ENCODE data around the gene UPK1B.

UPK1B gene

DNA sequence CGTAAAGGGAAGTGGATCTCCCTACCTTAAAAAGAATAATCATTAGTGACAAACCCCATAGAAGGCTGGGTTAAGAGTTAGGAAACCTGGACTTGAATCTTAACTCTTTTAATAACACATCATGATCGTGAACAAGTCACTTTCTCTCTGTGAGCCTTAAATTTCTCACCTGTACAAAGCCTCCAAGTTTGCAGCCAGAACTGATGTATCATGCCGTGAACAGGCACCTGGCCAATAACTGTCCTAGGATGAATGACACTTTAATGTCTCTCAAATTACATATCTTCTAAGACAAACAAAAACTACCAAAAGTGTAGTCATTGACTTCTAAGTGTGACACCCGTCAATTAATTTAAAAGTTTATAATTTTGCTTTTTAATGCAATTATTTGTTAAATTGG, 3.9 kb downstream of the UPK1B start:
- no peak for DNase-seq

DNA sequence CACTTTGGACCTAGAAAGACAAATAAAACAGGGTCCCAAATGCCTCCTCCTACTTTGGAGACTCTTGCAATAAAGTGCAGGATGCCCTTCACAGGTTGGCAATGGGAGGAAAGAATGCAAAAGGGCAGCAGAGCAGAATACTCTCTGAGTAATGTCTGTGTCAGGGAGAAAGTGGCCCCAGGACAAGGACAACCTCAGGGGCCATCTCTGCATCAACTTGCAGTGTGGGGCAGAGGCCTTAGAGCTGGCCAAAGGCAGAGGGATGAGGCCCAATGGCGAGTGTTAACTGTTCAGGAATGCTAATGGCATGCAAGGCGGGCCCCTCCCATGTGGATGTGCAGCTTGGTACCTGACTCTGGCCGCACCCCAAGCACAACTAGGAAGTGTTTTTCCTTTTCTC, 8.4 kb downstream of the UPK1B start:
- DNase-seq: no peak

DNA sequence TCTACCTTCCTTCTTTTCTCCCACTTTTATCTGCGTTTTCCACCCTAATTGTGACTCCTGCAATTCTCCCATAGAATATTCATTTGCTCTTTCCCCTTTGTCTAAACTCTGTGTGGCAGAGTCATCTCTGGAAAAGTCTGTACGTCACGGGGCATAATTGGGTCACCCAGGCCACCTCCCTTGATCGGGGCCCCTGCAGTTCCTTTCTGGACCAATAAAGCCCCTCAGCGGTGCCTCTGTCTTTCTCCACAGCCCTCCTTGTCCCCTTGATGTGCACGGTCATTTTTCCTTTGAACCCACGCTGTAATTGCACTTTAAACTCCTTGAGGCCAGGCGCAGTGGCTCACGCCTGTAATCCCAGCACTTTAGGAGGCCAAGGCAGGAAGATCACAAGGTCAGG, 10.7 kb downstream of the UPK1B start:
- DNase-seq: no peak

DNA sequence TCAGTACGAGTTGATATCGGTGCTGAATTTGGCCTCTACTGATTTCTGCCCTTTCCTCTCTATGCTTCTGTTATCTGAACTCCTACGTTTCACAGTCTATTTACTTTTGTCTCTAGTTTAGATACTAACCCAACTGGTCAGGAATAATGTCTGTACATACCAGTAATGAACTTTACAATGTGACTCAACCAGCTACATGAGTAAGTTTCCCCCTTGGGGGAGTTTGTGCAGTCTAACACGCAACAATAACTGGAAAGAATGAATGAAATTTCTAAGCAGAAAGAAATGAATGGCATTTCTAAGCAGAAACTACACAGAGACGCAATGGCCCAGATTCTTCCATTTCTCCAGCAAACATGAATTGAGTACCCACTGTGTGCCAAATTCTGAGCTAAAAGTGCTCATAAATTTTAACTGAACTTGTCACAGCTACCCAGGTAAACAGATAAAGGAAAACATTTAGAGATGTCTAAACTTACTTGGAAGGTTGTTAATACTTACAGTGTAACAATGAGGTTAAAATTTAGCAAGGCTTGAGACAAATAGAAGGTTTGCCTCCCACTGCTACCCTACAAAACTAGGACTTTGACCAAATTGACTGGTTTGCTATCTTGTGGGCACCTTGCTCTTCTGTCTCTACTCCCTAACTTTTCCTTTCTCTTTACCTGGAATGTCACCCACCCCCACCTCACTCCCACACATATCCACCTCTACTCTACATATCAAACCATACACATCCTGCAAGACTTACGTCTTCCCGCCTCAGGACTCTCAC, 11.6 kb downstream of the UPK1B start:
- no peak for DNase-seq

- no peak for DNase-seq
Measured at GRCh38 chr3:119187266-119187665, 13.9 kb downstream of the UPK1B start.

GRCh38 chr3:119191800-119192199, 18.4 kb downstream of the UPK1B start:
- DNase-seq: no peak

DNA sequence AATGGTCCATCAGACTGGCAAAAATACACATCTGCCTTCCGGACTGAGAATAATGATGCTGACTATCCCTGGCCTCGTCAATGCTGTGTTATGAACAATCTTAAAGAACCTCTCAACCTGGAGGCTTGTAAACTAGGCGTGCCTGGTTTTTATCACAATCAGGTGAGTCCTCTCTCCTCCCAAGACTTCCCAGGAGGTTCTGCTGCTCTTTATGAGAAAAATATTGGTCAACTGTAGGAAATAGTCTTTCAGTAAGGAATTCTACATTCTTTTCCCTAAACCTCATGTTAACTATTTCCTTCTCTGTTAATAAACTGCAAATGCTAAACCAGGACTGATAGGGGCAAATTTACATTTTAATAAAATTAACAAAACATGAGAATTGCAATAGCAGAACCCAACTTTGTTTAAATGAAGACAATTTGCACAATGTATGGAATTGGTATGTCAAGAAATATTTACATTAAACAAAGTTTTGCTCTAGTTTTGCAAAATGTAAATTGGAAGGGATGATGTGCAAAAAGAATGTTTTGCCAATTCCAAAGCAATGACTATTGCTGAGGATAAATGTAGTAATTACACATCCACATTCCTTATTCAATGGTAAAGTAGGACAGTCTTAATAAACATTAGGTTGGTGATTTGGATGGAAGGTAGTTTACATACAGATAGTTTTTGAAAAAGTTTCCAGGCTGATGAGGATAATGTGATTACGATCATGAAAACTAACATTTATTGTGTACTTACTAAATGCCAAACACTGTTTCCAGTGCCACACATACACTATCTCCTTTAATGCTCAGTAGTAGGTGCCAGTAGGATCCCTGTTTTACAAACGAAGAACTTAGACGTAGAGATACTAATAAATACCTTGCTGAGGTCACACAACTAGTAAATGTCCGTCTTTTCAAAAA, 21.1 kb downstream of the UPK1B start:
- DNase-seq: no peak

DNA sequence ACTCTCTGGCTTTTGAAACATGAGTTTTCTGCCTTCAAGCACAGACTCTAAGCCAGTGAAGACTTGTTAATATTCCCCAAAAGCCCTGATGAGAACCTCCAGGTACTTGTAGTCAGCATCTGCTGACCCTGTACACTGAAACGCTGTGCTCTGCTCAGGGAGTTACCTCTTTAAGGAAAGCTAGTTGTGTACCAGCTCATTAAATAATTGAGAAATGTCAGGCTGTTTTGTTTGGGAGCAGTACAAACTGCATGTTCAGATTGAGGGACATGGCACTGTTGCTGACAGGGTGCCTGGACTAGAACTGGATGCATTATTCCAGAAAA, 21.7 kb downstream of the UPK1B start:
- no peak for DNase-seq

DNA sequence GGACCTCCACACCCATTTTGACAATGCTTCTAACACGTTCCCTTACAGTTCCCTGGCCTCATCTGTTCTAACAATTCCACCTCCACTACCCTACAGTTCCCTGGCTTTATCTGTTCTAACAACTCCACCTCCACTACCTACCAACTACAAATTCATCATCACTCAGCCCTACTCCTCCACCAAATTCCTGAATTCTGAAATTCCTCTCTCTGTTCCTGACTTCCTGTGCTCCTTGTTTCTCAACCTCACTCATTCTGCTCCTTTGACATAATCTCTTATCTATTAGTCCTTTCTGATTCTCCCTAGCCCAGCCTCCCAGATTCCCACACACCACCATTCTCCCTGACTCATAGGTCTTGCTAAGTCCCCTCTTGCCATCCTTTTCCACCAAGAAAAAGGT, 22.5 kb downstream of the UPK1B start:
- DNase-seq: no peak

DNA sequence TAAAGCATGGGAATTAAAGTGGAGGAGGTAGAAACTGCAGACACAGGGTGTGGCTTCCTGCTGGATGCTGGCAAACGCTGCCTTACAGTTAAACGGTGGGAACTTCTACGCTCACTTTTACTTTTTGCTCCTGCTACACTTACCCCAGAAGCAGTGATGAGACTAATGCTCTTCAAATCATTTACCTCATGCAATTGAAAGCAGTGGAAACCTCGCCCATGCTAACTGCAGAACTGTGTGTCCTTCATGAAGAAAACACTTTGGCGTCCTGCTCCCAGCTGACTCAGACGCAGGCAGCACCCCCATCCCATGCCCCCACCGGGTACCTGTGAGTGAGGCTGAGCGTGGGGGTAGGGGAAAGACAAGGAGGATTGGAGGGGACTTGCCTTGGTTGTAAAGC, 31.8 kb downstream of the UPK1B start:
- no peak for DNase-seq

DNA sequence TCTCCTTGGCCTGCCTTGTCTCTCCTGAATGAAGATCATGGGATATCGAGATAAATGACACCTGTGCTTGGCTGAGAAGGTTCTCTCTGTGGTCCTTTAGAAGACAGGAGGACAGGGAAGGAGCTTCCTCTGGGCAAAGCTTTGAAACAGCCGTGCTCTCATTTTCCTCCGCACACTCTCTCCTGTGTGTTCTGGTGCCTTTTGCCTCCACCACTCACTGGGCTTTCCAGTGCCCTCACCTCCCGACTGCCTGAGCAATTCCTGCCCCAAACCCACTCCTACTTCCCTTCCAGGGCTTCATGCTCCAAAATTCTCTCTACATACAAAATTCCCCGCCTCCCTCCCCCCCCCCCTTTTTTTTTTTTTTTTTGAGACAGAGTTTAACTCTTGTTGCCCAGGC, 32.3 kb downstream of the UPK1B start:
- no peak for DNase-seq

GRCh38 chr3:119206611-119207511, 33.5 kb downstream of the UPK1B start:
- DNase-seq: no peak

DNA sequence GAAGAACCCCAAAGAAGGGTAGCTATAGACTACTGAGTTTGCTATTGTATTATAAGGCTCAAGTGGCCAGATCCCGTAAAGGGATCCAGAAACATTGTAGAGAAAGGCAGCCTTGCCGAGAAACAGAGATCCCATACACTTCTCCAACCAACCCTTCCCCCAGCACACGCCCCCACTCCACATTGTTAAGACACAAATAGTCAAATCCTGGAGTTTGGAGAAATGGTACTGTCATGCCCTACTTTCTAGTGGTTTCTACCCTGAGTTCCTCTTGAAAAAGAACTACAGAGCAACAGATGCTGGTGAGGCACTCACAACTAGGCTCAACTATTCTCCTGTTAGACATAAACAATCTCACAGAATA, 34.1 kb downstream of the UPK1B start:
- DNase-seq: no peak

- DNase-seq: no peak
Measured at GRCh38 chr3:119211193-119211592, 37.8 kb downstream of the UPK1B start.

DNA sequence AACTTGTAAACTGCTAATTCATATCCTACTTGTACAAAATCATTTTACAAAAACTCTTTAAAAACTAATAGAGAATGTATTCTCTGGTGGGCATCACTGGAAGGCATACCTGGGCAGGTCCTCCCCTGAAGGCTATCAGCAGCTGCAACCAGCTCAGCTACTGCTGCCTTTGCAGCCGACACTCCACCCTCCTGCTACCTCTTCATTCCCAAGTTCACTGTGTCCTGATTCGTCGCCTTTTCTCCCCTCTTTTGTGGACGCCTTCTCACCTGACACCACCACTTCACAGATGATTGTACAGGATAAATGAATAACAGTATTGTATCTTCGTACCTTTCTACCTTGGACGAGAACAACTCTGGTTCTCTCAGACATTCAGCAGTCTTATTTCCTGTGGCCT, 38.4 kb downstream of the UPK1B start:
- DNase-seq: no peak

DNA sequence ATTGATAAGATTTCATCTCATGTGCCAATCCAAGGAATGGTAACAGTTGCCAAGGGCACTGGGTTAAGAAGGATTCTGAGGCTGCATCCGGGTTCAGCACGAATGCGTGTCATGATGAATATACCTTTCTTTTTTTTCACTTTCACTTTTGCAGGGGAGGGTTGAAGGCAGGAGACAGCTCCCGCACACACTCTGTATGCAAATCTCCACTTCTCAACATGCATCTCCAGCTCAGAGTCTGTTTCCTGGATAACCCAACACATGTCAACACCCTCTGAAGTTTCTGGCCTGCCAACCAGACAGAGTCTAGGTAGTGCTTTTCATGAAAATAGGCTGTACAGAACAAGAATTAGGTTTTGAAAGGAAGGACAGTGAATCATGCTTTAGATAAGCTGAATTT, 45.7 kb downstream of the UPK1B start:
- no peak for DNase-seq

- no peak for DNase-seq
Measured at GRCh38 chr3:119220198-119220597, 46.8 kb downstream of the UPK1B start.

GRCh38 chr3:119220970-119221667, 47.7 kb downstream of the UPK1B start:
- DNase-seq: no peak

DNA sequence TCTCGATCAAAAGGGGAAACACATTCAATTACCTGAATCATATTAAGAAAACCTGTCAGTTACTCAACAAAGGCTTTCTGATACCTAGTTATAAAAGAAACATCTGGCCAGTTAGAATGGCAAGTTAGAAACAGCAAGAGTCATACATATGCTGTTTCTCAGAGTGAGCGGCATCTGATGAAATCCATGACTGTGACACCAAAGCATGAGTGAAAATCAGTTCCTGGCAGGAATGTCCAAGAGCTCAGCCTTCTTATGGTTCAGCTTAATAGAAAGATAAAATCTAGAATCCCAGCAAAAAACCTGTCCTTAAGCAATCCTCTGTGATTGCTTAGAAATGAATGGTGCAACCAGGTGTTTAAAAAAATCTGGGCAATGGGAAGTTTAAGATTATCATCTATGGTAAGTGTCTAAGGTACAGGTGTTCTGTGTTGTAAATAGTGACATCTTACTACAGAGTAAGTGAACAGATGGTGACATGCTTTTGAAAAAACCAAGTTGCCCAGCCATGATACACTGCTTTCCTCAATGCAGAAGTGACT, 48.5 kb downstream of the UPK1B start:
- DNase-seq: no peak

GRCh38 chr3:119222391-119222790, 49.0 kb downstream of the UPK1B start:
- DNase-seq: no peak

DNA sequence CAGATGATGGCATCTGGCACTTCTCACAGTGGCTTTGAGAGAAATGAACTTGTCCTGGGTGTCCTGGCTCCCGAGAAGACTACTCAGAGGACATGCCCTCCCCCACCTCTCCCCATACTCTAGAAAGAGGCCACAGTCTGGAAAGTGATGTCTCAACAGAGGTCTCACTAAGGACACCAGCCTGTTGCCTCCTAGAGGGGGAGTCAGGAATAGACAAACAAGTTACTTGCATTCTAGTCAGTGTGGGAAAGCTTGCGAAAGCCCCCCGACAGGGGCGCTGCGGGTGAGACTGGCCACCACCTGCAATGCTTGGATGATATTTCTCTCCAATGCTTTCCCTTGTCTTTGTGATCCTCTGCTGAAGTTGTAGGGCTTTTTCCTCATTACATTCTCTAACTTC, 50.1 kb downstream of the UPK1B start:
- DNase-seq: no peak

DNA sequence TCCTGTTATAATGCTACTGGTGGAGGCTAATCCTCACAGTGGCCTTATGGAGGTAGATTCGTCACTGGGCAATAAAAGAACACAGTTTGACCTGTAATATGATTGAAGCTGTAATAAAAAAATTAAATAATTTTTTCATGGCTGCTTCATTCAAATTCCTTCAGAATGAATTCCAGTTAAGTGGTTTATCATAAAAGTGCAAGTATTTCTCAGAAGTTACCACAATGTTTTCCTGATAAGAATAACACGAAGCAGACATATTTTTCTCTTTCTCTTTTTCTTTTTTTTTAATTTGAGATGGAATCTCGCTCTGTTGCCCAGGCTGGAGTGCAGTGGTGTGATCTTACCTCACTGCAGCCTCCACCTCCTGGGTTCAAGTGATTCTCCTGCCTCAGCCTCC, 51.7 kb downstream of the UPK1B start:
- DNase-seq: no peak
